HG03039 (cell line): Measurements from ENCODE around the gene STOX1.
A peak's percentile ranks its signal among the peaks of the same experiment; 100 is the strongest.
"Not testable (repeated sequence)": the region's sequence is repeated elsewhere in the genome, so short reads cannot be mapped to it uniquely, and the experiment has no call there.

Experiments used
- ATAC-seq: cut with Tn5 transposase; IDR thresholded peaks from one replicate; pipeline ENCODE4 v1.9.1; 2021; ENCODE audit warnings: mild to moderate bottlenecking, moderate library complexity; ENCODE audit not compliant: unreplicated experiment

STOX1 gene

DNA sequence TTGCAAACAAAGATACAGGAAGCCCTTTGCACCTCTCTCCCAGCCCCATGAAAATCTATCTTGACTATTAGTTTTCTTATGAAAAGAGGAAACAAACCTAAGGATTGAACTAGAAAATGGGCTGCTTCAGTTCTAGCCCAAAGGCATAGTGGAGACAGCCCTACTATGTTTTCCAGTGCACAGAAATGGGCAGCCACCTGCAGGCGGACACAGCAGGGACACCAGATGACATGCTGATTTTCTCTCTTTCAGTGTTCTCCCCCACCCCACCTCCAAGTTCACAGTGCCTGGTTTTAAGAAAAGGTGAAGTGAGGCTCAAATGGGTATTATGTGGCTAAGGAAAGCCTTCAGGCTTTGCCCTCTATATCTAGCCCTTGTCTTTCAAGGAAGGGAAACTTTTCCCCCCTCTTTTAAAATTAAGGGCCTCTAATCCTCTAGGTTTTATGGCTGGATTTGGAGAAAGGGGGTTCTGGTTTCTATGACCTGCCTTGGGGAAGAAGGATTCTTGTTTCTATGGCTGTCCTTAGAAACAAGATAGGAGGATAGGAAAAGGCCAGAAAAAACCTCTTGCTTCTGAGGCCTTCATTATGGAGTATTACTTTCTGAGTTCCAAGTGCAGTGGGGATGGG is 50.3 kb downstream of the STOX1 start:
- no peak for ATAC-seq

DNA sequence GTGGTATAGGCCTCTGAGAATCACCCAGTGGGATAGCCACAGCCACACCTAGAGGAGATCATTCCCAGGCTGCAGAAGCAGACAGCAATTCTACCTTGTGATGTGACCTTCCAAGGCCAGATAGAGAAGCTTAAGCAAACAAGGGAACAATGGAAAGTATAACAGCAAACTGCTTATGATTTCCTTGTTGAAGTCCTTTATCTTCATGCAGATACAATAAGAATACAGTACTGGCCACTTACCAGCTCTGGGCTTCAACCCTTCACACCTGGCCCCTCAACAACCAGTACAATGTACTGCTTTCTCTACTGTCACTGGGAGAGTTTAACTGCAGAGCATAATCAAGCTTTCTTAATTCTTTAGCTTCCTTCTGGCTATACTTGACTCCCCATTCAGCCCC is 51.2 kb downstream of the STOX1 start:
- ATAC-seq: no peak

DNA sequence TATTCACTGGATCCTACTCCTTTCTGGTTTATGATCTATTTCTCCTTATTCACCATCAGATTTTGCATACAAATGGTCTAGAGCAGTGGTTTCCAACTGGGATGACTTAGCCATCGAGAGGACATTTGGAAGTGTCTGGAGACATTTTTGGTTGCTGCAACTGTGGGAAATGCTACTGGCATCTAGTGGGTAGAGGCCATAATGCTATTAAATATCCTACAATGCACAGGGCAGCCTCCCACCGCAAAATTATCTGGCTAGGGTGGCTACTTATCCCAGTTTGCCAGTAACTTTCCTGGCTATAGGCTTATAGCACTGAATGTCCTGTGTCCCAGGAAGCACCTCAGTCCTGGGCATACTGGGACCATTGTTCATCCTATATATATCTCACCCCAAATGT is 52.3 kb downstream of the STOX1 start:
- no peak for ATAC-seq

DNA sequence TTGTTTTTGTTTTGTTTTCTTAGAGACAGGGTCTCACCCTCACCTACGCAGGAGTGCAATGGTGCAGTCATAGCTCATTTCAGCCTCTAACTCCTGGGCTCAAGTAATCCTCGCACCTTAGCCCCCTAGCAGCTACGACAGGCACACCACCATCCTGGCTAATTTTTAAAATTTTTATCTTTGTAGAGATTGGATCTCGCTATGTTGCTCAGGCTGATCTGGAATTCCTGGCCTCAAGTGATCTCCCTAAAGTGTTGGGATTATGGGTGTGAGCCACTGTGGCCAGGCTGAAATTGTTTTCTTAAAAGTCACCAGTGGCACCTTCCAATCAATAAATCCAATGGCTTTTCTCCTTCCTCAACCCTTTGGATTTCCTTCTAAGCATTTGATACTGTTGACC is 52.9 kb downstream of the STOX1 start:
- no peak for ATAC-seq

DNA sequence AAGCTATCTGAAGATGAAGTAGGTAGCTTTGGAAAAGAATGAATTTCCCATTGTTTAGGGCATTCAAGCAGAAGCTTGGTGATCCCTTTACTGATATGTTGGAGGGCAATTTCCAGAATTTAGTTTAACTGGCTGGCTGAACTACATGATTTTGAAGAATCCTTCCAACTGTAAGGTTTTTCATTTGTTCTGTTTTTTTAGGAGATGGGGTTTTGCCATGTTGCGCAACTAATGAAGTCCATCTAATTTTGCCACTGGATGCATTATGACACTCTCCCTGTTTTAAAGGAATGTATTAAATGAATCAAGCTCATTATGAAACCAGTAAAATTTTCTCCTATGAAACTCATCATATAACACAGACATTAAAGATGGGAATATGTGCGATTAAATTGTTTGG is 67.7 kb downstream of the STOX1 start:
- no peak for ATAC-seq

DNA sequence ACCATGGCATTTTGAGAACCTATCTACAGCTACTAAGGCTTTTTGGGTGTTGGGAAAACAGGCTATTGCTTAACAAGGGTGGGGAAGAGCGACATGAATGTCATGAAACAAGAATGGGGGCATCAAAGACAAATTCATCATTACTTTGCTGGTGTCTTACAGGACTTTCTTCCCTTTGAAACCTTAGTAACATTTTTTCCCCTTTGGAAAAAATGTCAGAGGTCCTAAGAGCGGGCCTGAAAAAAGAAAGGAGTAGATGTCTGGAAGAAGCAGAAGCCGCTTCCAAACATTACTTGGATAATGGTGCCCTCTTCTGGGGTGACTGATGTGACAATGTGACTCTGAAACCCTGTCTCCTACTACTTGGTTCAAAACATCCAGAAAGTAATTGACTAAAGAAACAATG is 70.0 kb downstream of the STOX1 start:
- ATAC-seq: no peak

DNA sequence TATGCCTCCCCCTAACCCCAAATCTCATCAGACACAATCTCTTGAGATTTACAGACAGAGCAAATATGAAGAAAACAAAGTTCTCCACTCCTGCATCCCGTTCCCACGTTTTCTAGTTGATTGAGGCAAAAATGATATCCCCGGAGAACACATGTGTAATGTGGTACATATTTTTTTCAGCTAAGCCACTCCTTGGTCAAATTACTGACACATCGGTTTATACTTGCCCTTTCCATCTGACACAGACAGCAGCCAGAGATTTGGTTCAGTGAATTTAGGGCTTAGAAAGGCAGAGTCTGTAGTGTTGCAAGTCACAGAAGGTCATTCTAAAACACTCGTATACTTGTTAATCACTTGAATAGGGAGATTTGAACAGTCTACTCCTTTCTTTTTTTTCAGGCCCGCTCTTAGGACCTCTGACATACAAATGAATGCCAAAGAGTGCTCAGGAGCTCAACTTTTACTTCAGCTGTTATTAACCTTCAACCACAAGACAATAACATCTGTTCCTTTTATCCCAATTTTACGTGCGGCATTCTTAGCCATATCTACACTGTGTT is 71.9 kb downstream of the STOX1 start:
- no peak for ATAC-seq

DNA sequence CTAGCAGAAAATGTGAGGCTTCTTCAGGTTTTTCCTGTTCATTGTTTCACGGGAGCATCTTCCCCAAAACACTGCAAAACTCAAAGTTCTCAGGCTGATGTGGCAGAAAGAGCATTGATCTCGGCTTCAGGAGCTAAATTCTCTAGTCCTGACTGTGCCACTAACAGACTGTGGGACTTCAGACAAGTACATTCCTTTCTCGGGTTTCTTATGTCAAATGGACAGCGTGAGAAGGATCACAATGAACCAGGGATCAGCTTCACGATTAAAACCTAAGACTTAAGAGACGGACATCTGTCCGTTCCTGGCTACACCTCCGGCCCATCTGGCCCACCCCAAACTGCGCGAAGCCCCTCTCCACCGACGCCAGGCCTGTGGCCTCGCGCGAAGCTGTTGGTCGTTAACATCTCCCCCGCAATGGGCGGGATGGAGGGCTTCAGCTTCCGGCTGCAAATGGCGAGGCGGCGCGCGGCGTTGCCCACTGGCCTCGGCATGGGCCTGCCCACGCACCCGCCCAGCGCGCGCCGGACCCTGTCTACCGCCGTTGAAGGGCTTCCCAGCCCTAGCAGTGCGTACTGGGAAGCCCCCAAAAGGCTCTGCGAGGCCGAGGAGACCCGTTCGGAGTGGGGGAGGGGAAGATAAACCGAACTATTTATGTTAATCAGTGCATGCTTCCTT is 73.2 kb downstream of the STOX1 start:
- no peak for ATAC-seq

DNA sequence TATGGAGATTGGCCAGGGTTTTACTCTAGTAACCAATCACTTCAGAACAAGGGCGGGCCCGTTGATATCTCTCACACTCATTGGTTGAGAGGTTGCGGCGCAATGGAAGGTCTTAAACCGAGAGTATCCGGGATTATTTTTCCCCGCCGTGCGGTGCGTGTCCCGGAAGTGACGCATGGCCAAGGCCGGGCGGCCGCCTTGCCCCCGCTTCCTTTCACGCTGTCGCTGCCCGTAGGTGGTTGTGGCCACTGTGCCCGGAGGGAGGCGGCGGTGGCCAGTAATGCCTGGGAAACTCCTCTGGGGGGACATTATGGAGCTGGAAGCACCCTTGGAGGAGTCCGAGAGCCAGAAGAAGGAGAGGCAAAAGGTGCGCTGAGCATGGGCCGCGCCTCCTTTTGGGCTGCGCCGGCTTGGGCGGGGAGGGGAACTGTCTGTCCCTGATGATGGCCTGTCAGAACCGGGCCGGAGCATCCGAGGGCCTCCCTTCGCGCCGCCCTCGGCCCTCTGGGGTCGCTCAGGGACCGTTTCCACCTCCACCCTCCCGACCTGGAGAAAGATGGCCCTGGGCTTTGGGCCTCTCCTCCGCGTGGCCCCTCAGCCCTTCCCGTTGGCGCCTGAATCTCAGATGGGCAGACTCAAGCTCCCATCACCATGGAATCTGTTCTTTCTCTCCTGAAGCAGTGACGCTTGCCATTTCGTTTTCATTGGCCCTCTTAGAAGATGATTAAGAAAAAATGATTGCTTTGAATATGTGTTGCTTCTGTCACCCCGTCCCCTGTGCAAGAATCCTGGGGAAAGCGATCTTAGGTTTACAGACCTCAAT is 74.0 kb downstream of the STOX1 start, which contains the start of gene DDX50:
Gene DDX50, plus strand, starts transcription at position 211 of the 823 bp plus-strand sequence. Its CDS starts 70 bp downstream, at position 281.
- ATAC-seq: peak; percentile 96

DNA sequence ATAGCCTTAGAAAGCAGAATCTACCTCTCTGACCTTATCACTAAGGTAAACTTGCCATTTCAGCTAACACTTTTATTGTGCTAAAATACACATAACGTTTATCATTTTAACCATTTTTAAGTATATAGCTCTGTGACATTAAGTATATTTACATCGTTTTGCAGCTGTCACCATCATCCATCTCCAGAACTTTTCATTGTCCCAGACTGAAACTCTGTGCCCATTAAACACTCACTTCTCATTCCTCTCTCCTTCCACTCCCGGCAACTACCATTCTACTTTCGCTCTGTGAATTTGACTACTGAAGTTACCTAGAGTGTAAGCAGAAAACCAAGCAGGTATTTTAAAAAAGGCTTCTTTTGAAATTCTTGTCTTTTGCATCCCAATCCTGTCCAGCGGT is 75.1 kb downstream of the STOX1 start:
- no peak for ATAC-seq

DNA sequence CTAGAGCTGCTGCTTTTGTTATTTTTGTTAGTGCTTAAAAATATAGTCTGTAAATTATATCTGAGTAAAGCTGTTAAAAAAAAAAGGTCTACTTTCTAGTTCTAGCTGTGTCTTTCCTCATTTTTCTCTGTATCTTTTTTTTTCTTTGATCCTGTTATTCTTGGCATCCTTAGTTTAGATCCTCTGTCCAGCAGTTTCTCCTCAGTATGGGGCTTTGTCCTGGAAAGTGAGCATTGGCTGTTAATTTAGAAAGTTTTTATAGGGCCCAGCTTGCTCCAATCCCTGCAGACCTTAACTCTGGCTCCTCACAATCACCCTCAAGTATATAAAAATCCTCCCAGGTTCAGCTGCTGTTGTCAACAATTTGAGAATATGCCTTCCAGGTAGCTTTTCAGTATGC is 97.3 kb downstream of the STOX1 start:
- no peak for ATAC-seq

DNA sequence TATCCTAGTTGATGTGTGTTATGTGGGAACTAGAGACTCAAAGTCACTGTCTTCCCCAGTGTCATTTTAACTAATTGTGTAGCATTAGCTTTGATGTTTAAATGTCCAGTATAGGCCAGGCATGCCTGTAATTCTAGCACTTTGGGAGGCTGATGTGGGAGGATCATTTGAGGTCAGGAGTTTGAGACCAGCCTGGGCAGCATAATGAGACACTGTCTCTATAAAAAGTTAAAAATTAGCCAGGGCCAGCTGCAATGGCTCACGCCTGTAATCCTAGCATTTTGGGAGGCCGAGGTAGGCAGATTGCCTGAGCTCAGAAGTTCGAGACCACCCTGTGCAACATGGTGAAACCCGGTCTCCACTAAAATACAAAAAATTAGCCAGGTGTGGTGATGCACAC is 98.2 kb downstream of the STOX1 start:
- ATAC-seq: no peak

DNA sequence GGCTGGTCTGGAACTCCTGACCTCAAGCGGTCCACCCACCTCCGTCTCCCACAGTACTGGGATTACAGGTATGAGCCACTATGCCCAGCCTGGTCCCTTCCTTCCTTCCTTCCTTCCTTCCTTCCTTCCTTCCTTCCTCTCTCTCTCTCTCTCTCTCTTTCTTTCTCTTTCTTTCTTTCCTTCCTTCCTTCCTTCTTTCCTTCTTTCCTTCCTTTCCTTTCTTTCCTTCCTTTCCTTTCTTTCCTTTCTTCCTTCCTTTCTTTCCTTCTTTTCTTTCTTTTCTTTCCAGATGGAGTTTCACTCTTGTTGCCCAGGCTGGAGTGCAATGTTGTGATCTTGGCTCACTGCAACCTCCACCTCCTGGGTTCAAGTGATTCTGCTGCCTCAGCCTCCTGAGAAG is 101.8 kb downstream of the STOX1 start:
- ATAC-seq: not testable (repeated sequence)

DNA sequence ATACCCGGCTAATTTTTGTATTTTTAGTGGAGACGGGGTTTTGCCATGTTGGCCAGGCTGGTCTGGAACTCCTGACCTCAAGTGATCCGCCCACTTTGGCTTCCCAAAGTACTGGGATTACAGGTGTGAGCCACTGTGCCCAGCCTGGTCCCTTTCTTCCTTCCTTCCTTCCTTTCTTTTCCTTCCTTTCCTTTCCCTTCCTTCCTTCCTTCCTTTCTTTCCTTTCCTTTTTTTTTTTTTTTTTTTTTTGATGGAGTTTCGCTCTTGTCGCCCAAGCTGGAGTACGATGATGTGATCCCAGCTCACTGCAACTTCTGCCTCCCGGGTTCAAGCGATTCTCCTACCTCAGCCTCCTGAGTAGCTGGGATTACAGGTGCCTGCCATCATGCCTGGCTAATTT is 102.6 kb downstream of the STOX1 start:
- not testable (repeated sequence) for ATAC-seq

DNA sequence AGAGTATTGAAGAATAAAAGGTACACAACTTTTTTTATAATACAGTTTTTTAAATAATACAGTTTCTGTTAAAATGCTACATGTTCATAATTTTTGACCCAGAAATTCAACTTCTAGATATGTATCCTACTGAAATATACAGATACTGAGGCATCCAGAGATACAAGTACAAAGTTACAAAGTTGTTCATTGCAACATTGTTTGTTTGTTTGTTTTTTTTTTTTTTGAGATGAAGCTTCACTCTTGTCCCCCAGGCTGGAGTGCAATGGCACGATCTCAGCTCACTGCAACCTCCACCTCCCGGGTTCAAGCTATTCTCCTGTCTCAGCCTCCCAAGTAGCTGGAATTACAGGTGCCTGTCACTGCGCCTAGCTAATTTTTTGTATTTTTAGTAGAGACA is 105.5 kb downstream of the STOX1 start:
- ATAC-seq: not testable (repeated sequence)

DNA sequence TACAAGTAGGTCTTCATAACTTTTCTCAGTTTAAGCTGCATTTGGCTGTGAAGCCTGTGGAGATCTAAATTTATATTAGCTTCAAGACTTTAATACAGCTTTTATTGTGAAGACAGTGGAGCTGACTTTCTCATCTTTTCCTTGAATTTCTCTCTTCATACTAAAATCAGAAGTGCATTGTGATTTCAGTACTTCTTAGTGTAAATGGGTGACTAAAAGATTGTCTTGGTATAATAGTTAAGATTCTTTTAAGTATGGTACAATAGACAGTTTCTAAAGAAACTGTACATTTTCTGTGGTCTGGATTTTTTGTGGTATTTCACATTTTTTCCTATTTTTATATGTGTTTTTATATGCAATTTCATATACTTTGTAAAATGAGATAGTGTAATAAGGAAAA is 107.7 kb downstream of the STOX1 start:
- no peak for ATAC-seq

DNA sequence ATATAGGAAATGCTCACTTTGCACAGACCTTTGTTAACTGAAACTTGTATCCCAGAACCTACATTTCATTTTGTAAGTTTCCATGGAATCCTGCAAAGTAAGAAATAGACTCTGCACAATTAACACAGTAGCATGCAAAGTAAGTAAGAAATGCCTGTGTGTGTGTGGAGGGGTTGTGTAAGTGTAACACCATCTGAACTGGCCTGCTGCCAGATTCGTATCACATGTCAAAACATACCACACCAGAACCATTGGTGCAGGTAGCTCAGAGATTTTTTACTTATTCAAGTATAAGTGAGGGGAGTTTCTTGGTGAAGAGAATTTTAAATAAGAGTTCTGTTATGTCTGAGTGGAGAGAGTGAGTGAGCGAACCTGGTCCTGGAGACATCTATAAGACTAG is 110.8 kb downstream of the STOX1 start:
- no peak for ATAC-seq

DNA sequence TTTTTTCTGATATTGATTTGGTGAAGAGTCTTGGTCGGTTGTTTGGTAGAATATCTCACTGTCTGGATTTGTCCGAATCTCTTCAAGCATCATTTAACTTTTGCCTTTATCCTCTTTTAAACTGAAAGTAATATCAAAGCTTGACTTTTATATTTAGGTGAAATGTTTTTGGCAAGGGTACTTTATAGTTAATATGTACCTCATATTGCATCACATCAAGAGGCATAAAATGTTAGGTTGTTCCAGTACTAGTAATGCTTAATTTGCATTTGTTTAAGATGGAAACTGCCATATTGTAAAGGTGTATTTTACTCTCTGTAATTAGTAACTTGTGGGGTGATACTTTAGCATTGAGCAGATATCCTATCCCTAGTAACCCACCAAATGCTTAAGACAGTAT is 111.6 kb downstream of the STOX1 start:
- ATAC-seq: no peak

DNA sequence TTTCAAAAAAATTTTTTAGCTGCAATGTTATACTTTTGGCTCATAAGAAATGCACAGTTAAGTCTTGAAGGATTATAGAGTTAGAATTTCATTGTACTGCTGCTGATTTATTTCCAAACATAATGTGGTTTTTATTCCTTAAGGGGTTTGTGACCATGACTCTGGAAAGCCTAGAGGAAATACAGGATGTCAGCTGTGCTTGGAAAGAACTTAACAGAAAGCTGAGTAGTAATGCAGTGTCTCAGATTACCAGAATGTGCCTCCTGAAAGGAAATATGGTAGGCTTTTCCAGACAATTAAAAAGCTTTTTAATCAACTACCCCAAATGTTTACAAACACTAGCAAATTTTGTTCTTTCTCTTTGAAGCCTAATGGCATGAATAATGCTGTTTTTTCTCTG is 113.6 kb downstream of the STOX1 start:
- not testable (repeated sequence) for ATAC-seq
